SK-N-SH treated with all-trans-retinoic acid at 6 μM for 48 hours (cell line): Measurements from ENCODE around the gene ATL3.

Experiments
- ISL1 ChIP-seq: fragments of 250-450 bp; sonication (Bioruptor Pico); IDR thresholded peaks from 2 replicates; pipeline ENCODE4 v2.1.2; 2022; ENCODE audit warnings: mild to moderate bottlenecking, moderate library complexity
- OSR1 ChIP-seq: fragments of 250-450 bp; sonication (Bioruptor Pico); IDR thresholded peaks from 2 replicates; pipeline ENCODE4 v1.8.0; 2022; ENCODE audit warnings: moderate library complexity, mild to moderate bottlenecking, inconsistent platforms
- RARB ChIP-seq: fragments of 250-450 bp; sonication (Bioruptor Pico); IDR thresholded peaks from 2 replicates; pipeline ENCODE4 v1.8.0; 2021; ENCODE audit warnings: mild to moderate bottlenecking, moderate library complexity
- TF ChIP-seq, protein P1 (sequence below): fragments of 250-450 bp; sonication (Bioruptor Pico); IDR thresholded peaks from 2 replicates; pipeline ENCODE4 v1.8.0; 2020; ENCODE audit warnings: mild to moderate bottlenecking, moderate library complexity, borderline replicate concordance

DNA sequence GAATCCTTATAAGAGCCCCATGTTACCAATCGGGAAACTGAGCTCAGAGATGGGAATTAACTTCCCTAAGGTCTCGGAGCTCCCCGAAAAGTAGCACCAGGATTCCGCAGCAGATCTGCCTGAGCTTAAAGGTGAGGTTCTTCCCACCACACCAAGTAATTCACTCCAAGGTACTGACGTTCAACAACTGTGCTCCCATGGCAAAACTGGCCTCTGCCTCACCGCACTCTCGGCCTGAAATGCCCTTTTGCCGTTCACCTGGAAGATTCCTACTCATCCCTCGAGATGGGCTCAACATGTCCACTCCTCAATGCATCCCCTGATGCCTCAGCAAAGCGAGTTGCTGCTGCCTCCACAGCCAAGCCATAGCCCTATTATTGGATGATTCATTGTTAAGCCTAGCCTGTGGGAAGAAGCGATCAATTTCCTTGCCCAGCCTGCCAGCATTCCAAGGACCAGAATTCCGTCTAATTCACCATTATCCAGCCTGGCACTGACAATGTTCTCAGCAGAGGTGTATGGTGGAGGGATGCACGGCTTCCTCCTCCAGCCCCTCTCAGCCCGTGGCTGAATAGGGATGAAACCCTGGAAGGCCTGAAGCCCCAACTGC lies 61.1 kb downstream of the ATL3 start:
- TF ChIP-seq ISL1 (CRISPR knock-in tag) (no peak), OSR1 (CRISPR knock-in tag) (no peak), RARB (no peak)
- TF ChIP-seq, protein P1, sequence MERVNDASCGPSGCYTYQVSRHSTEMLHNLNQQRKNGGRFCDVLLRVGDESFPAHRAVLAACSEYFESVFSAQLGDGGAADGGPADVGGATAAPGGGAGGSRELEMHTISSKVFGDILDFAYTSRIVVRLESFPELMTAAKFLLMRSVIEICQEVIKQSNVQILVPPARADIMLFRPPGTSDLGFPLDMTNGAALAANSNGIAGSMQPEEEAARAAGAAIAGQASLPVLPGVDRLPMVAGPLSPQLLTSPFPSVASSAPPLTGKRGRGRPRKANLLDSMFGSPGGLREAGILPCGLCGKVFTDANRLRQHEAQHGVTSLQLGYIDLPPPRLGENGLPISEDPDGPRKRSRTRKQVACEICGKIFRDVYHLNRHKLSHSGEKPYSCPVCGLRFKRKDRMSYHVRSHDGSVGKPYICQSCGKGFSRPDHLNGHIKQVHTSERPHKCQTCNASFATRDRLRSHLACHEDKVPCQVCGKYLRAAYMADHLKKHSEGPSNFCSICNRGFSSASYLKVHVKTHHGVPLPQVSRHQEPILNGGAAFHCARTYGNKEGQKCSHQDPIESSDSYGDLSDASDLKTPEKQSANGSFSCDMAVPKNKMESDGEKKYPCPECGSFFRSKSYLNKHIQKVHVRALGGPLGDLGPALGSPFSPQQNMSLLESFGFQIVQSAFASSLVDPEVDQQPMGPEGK (CRISPR knock-in tag) = no peak
